Natural killer cell (primary cell): ENCODE data around the gene TPT1. TPM values are rescaled to one million over a fixed set of nuclear protein-coding genes. Genes with fewer than 3 reads are reported as not detected.

Experiments used
- ATAC-seq, 3 donors: fragments of 150-1000 bp in 2 of 3; fragments of 200-7000 bp in 1 of 3; cut with Tn5 transposase; 1 replicate in 1 of 3; 2 replicates in 2 of 3; pipeline ENCODE4 v1.10.0; 2021; ENCODE audit warnings: mild to moderate bottlenecking in 2 of 3, moderate library complexity in 2 of 3
- DNase-seq, 2 donors: peaks; one replicate each; pipeline versions ENCODE4 v3.0.0 to v3.0.0-alpha.2; 2013 to 2021; ENCODE audit warnings: mixed read lengths in 1 of 2
- H3K27ac ChIP-seq: one replicate; pipeline ENCODE4 v1.5.1; 2013; ENCODE audit warnings: mild to moderate bottlenecking, low read length
- H3K27me3 ChIP-seq: one replicate; pipeline ENCODE4 v1.6.1; 2013; ENCODE audit warnings: low read length; ENCODE audit not compliant: control insufficient read depth, insufficient read depth
- H3K36me3 ChIP-seq: one replicate; pipeline ENCODE4 v1.6.1; 2013; ENCODE audit warnings: low read length; ENCODE audit not compliant: control insufficient read depth, insufficient read depth
- H3K4me1 ChIP-seq: one replicate; pipeline ENCODE4 v1.6.1; 2013; ENCODE audit warnings: low read length; ENCODE audit not compliant: control insufficient read depth, insufficient read depth
- H3K4me3 ChIP-seq: one replicate; pipeline ENCODE4 v1.5.1; 2013; ENCODE audit warnings: low read length
- H3K9me3 ChIP-seq: one replicate; pipeline ENCODE4 v1.6.1; 2013; ENCODE audit warnings: low read length; ENCODE audit not compliant: control insufficient read depth, insufficient read depth
- H3K27ac Mint-ChIP-seq, 2 donors: one replicate each; pipeline ENCODE4 v1.8.0; 2022; ENCODE audit warnings: mild to moderate bottlenecking in 2 of 2, mixed read lengths in 2 of 2, moderate library complexity in 1 of 2
- H3K27me3 Mint-ChIP-seq, 2 donors: one replicate each; pipeline ENCODE4 v1.8.0; 2022; ENCODE audit warnings: low read depth in 2 of 2, mixed read lengths in 2 of 2
- H3K36me3 Mint-ChIP-seq: one replicate; pipeline ENCODE4 v1.8.0; 2022; ENCODE audit warnings: mixed read lengths
- H3K4me1 Mint-ChIP-seq, 2 donors: one replicate each; pipeline ENCODE4 v1.8.0; 2022; ENCODE audit warnings: mixed read lengths in 2 of 2
- H3K4me3 Mint-ChIP-seq: one replicate; pipeline ENCODE4 v1.8.0; 2022; ENCODE audit warnings: mild to moderate bottlenecking, moderate library complexity, mixed read lengths
- H3K9me3 Mint-ChIP-seq, 2 donors: one replicate each; pipeline ENCODE4 v1.8.0; 2022; ENCODE audit warnings: mixed read lengths in 2 of 2
- WGBS: methylation state at CpG from one replicate; pipeline ENCODE4 v1.1.7; 2013; ENCODE audit warnings: missing lambda C conversion rate; ENCODE audit not compliant: insufficient coverage; 5-methylcytosine and 5-hydroxymethylcytosine counted together
- intact Hi-C: fragments of 100-400 bp; cut with micrococcal nuclease; formaldehyde crosslinking; loops from one replicate; pipeline ENCODE4 v1.14.2; 2022
- total RNA-seq, 4 donors: library from RNA; stranded (reverse); fragments of 120-200 nt in 1 of 4; gene quantifications; one replicate each; pipeline versions ENCODE4 v1.2.3 to v1.2.4, GENCODE V29; 2013 to 2022
- TF ChIP-seq, protein P1 (sequence below): fragments of 200-600 bp; IDR thresholded peaks from one replicate; pipeline ENCODE4 v1.8.0; 2022; ENCODE audit warnings: antibody characterized with exemption

Gene TPT1
- total RNA-seq, 3 donors from 2014 or later (not counting 1 experiment from before 2014, with no cell fraction given): 2,606 to 3,166 (median 3,085) TPM

DNA sequence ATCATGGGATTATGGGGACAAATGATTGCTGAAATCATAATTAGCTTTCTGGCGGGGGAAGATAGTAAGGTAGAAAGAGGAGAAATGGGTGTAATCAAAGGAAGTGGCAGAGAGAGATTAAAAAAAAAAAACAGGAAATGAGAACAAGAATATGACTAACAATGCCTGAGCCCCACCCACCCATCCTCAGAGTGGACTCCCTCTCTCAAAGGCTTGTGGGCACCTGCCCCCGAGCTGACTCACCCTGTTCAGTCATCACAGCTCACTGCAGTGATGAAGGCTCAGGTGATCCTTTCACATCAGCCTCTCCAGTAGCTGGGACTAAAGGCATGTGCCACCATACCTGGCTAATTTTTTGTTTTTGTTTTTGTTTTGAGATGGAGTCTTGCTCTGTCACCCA lies 26.4 kb upstream of the TPT1 start:
- no peaks in the 10 kb centered on the region for H3K36me3 Mint-ChIP-seq
- TF ChIP-seq, protein P1, sequence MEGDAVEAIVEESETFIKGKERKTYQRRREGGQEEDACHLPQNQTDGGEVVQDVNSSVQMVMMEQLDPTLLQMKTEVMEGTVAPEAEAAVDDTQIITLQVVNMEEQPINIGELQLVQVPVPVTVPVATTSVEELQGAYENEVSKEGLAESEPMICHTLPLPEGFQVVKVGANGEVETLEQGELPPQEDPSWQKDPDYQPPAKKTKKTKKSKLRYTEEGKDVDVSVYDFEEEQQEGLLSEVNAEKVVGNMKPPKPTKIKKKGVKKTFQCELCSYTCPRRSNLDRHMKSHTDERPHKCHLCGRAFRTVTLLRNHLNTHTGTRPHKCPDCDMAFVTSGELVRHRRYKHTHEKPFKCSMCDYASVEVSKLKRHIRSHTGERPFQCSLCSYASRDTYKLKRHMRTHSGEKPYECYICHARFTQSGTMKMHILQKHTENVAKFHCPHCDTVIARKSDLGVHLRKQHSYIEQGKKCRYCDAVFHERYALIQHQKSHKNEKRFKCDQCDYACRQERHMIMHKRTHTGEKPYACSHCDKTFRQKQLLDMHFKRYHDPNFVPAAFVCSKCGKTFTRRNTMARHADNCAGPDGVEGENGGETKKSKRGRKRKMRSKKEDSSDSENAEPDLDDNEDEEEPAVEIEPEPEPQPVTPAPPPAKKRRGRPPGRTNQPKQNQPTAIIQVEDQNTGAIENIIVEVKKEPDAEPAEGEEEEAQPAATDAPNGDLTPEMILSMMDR: no peak
- peak overlapping the region; percentile 36 for H3K27ac ChIP-seq
- H3K4me1 Mint-ChIP-seq: peaks cover 34 to 50% of the 10 kb centered on the region in 2 donors
- H3K4me1 ChIP-seq: peaks cover 34% of the 10 kb centered on the region
- peak overlapping the region; percentile 75 for H3K4me3 Mint-ChIP-seq
- WGBS: 5% methylated on average over 2 of the region's 2 CpGs
- ATAC-seq: peak; percentile 96 to 97 (median 96)
- DNase-seq: peak; percentile 61 to 92
- H3K27ac Mint-ChIP-seq: peak overlapping the region; percentile 60 to 73
- H3K27me3 Mint-ChIP-seq: no peaks in the 10 kb centered on the region
- intact Hi-C loops: loop anchor here (1.0 to 10.0 kb wide), 3 partner anchors 26 to 97 kb away; partner anchors contain the start of genes COG3, SLC25A30 and TPT1
- H3K27me3 ChIP-seq: no peaks in the 10 kb centered on the region
- no peak overlapping the region for H3K4me3 ChIP-seq
- H3K9me3 Mint-ChIP-seq: no peaks in the 10 kb centered on the region
- no peaks in the 10 kb centered on the region for H3K9me3 ChIP-seq
- no peaks in the 10 kb centered on the region for H3K36me3 ChIP-seq

DNA sequence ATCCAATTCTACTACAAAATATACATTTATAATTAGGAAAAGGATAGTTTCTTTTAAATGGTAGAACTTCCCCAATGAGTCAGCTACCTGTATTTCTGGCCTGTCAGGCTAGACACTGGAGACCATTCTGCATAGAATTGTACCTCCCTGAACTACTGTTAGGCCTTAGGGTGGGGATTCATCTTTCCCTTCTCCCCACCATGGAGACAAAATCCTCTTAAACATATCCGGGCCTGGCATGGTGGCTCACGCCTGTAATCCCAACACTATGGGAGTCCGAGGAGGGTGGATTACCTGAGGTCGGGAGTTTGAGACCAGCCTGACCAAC lies 24.5 kb upstream of the TPT1 start:
- Mint-ChIP-seq H3K27me3 (no peaks in the 10 kb centered on the region), H3K36me3 (no peaks in the 10 kb centered on the region), H3K4me3 (no peak overlapping the region), H3K9me3 (no peaks in the 10 kb centered on the region), H3K27ac (no peak overlapping the region), H3K4me1 (peaks cover 35 to 51% of the 10 kb centered on the region in 2 donors)
- TF ChIP-seq, protein P1: no peak
- peaks cover 27% of the 10 kb centered on the region for H3K4me1 ChIP-seq
- H3K36me3 ChIP-seq: no peaks in the 10 kb centered on the region
- H3K27ac ChIP-seq: no peak overlapping the region
- ATAC-seq: no peak
- no peak overlapping the region for H3K4me3 ChIP-seq
- H3K27me3 ChIP-seq: no peaks in the 10 kb centered on the region
- intact Hi-C loops: loop anchor here (10.0 kb wide), 1 partner anchor 49 kb away; the partner anchor contains the start of gene SLC25A30
- no peaks in the 10 kb centered on the region for H3K9me3 ChIP-seq
- 97% methylated on average over 4 of the region's 4 CpGs for WGBS
- no peak for DNase-seq

DNA sequence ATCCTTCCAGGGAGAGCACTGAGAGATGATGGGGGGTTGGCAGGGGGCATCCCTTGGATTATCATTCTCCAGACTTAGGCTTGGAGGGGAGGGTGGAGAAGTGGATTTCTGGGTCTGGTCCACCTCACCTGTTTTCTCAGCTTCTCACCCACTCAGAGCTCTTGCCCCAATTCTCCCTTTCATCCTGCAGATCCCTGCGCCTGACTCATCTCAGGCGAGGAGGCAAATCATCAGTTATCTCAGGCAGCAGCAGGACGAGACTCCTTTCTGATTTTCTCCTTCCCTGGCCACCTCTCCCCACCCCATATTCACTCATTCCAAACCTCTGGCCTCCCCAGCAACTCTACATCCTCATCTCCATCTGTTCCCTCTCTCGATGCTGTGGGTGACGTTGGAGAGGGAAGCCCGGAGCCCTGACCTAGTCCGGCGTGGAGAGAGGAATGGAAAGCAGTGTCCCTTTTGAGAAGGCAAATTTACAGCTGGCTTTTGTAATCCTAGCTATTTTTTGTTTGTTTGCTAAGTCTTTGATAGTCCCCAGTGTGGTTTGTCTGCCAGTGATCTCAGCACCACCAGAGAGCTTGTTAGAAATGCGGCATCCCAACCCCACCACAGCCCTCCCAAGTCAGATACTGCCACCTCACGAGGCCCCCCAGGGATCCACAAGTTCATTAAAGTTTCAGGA lies 24.0 kb upstream of the TPT1 start:
- Histone ChIP-seq H3K27me3 (no peaks in the 10 kb centered on the region), H3K4me3 (no peak overlapping the region), H3K4me1 (peaks cover 27% of the 10 kb centered on the region), H3K9me3 (no peaks in the 10 kb centered on the region), H3K27ac (no peak overlapping the region), H3K36me3 (no peaks in the 10 kb centered on the region)
- H3K36me3 Mint-ChIP-seq: no peaks in the 10 kb centered on the region
- no peak overlapping the region for H3K4me3 Mint-ChIP-seq
- H3K9me3 Mint-ChIP-seq: no peaks in the 10 kb centered on the region
- H3K27me3 Mint-ChIP-seq: no peaks in the 10 kb centered on the region
- peak overlapping the region in 1 of 2 donors; percentile 60 for H3K27ac Mint-ChIP-seq
- intact Hi-C loops: loop anchor here (10.0 kb wide), 1 partner anchor 50 kb away; the partner anchor contains the start of gene SLC25A30
- no peak for ATAC-seq
- peaks cover 35 to 49% of the 10 kb centered on the region in 2 donors for H3K4me1 Mint-ChIP-seq
- DNase-seq: no peak
- WGBS: 96% methylated on average over 9 of the region's 10 CpGs
- TF ChIP-seq, protein P1: no peak
